ENCODE results near the gene XPO6.
A peak's percentile ranks its signal among the peaks of the same experiment; 100 is the strongest.

The XPO6 gene

DNA sequence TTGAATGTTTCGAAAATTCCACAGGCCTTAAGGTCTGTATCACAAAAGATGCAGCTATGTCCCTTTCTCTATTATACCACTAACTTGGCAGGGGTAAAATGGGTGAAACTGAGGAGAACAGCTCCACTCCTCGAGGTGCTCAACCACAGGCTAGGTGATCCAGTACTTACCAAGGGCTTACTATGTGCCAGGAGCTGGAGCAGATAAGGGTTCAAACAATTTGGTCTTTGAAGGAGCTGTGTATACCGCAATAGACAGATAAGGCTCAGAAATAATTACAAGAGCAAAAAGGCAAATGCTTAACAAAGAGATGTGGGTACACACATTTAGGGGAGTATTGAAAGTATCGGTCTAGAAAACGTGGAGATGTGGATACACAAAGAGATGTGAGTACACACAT, 1.5 kb downstream of the XPO6 start:
- Histone ChIP-seq H3K27me3 (ENCODE audit: insufficient read depth, low read length, poor library complexity, severe bottlenecking) (no peaks in the 10 kb centered on the region), H3F3A (ENCODE audit: low read depth) (no peaks in the 10 kb centered on the region), H3K4me1 (ENCODE audit: insufficient read depth, low read length, poor library complexity, severe bottlenecking) (peaks cover 42% of the 10 kb centered on the region), H3K9me2 (replicated peaks; ENCODE audit: low read depth, low read length) (no peaks in the 10 kb centered on the region), H3K9ac (ENCODE audit: low read depth, low read length, poor library complexity, severe bottlenecking) (peak overlapping the region; percentile 89), H3K36me3 (ENCODE audit: insufficient read depth, low read length) (peaks cover 5% of the 10 kb centered on the region; the same call in 1 of the 2 replicates), H3K9me3 (ENCODE audit: insufficient read depth, low read depth, low read length) (no peaks in the 10 kb centered on the region), H3K79me2 (ENCODE audit: insufficient read depth, low read length) (peaks cover 63% of the 10 kb centered on the region), H2AFZ (ENCODE audit: low read length) (no peak overlapping the region), H3K4me3 (ENCODE audit: low read length, poor library complexity, severe bottlenecking) (peak overlapping the region; percentile 76), H3K4me2 (ENCODE audit: low read depth, low read length, poor library complexity, severe bottlenecking) (peak overlapping the region; percentile 78), H4K20me1 (ENCODE audit: insufficient read depth, low read length, poor library complexity, severe bottlenecking) (peaks cover 54% of the 10 kb centered on the region)
- TF ChIP-seq EZH2phosphoT487 (IDR thresholded peaks at IDR 0.05; ENCODE audit: borderline replicate concordance): no peak
- TF ChIP-seq, protein P1, sequence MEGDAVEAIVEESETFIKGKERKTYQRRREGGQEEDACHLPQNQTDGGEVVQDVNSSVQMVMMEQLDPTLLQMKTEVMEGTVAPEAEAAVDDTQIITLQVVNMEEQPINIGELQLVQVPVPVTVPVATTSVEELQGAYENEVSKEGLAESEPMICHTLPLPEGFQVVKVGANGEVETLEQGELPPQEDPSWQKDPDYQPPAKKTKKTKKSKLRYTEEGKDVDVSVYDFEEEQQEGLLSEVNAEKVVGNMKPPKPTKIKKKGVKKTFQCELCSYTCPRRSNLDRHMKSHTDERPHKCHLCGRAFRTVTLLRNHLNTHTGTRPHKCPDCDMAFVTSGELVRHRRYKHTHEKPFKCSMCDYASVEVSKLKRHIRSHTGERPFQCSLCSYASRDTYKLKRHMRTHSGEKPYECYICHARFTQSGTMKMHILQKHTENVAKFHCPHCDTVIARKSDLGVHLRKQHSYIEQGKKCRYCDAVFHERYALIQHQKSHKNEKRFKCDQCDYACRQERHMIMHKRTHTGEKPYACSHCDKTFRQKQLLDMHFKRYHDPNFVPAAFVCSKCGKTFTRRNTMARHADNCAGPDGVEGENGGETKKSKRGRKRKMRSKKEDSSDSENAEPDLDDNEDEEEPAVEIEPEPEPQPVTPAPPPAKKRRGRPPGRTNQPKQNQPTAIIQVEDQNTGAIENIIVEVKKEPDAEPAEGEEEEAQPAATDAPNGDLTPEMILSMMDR (conservative IDR thresholded peaks at IDR 0.05; ENCODE audit: low read length): no peak

DNA sequence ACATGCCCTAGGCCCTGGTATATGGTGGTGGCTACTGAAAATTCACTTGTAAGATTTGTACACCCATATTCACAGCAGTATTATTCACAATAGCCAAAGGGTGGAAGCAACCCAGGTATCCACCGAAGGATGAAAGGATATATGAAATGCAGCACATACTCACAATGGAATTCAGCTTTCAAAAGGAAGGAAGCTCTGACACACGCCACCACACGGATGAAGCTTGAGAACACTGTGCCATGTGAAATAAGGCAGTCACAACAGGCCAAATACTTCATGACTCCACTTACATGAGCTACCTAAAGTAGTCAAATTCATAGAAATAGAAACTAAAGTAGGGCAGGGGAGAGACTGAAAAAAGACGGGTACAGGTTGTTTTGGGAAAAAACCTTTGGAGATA, 2.9 kb downstream of the XPO6 start:
- Histone ChIP-seq H3K79me2 (ENCODE audit: insufficient read depth, low read length) (peaks cover 78% of the 10 kb centered on the region), H2AFZ (ENCODE audit: low read length) (no peak overlapping the region), H3K9me3 (ENCODE audit: insufficient read depth, low read depth, low read length) (no peaks in the 10 kb centered on the region), H3K9ac (ENCODE audit: low read depth, low read length, poor library complexity, severe bottlenecking) (peak overlapping the region; percentile 61), H3K4me1 (ENCODE audit: insufficient read depth, low read length, poor library complexity, severe bottlenecking) (peaks cover 56% of the 10 kb centered on the region), H3K9me2 (replicated peaks; ENCODE audit: low read depth, low read length) (no peaks in the 10 kb centered on the region), H3K27me3 (ENCODE audit: insufficient read depth, low read length, poor library complexity, severe bottlenecking) (no peaks in the 10 kb centered on the region), H3K4me2 (ENCODE audit: low read depth, low read length, poor library complexity, severe bottlenecking) (peak overlapping the region; percentile 78), H3K36me3 (ENCODE audit: insufficient read depth, low read length) (peaks cover 17% of the 10 kb centered on the region; the same call in 1 of the 2 replicates), H3K4me3 (ENCODE audit: low read length, poor library complexity, severe bottlenecking) (peak overlapping the region; percentile 76), H4K20me1 (ENCODE audit: insufficient read depth, low read length, poor library complexity, severe bottlenecking) (peaks cover 68% of the 10 kb centered on the region), H3F3A (ENCODE audit: low read depth) (no peaks in the 10 kb centered on the region)
- no peak for TF ChIP-seq EZH2phosphoT487 (IDR thresholded peaks at IDR 0.05; ENCODE audit: borderline replicate concordance)
- TF ChIP-seq, protein P1 (conservative IDR thresholded peaks at IDR 0.05; ENCODE audit: low read length): no peak

DNA sequence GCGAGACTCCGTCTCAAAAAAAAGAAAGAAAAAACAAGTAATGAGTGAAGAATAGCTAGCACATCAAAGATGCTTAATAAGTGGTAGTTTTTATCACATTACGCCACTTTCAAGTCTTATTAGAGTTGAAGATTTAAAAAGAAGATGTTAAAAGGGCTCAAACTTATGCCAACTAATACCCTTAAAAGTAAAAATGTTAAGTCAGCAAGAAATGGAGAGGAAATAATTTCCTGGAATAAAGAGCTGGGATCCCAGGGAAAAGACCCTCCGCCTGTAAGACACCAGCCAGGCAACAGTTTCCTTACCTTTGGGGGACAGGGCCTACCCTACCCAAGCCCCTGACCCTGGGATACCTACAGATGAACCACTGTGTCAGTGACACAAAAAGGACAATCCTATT, 3.6 kb downstream of the XPO6 start:
- Histone ChIP-seq H3F3A (ENCODE audit: low read depth) (no peaks in the 10 kb centered on the region), H3K9ac (ENCODE audit: low read depth, low read length, poor library complexity, severe bottlenecking) (no peak overlapping the region), H3K9me2 (replicated peaks; ENCODE audit: low read depth, low read length) (no peaks in the 10 kb centered on the region), H4K20me1 (ENCODE audit: insufficient read depth, low read length, poor library complexity, severe bottlenecking) (peaks cover 72% of the 10 kb centered on the region), H3K36me3 (ENCODE audit: insufficient read depth, low read length) (peaks cover 18% of the 10 kb centered on the region; the same call in 1 of the 2 replicates), H3K27me3 (ENCODE audit: insufficient read depth, low read length, poor library complexity, severe bottlenecking) (no peaks in the 10 kb centered on the region), H3K79me2 (ENCODE audit: insufficient read depth, low read length) (peaks cover 85% of the 10 kb centered on the region), H3K4me2 (ENCODE audit: low read depth, low read length, poor library complexity, severe bottlenecking) (peak overlapping the region; percentile 78), H3K4me1 (ENCODE audit: insufficient read depth, low read length, poor library complexity, severe bottlenecking) (peaks cover 63% of the 10 kb centered on the region), H2AFZ (ENCODE audit: low read length) (no peak overlapping the region), H3K9me3 (ENCODE audit: insufficient read depth, low read depth, low read length) (no peaks in the 10 kb centered on the region), H3K4me3 (ENCODE audit: low read length, poor library complexity, severe bottlenecking) (peak overlapping the region; percentile 76)
- no peak for TF ChIP-seq EZH2phosphoT487 (IDR thresholded peaks at IDR 0.05; ENCODE audit: borderline replicate concordance)
- TF ChIP-seq, protein P1 (conservative IDR thresholded peaks at IDR 0.05; ENCODE audit: low read length): no peak
